BE2C (cell line): ENCODE data around the gene PTPRN2.

Experiments
- DNase-seq: peaks from one replicate; pipeline ENCODE4 v3.0.0-alpha.2; 2020
- H3K27me3 ChIP-seq: fragments of 250-450 bp; sonication (Bioruptor Pico); 2 replicates; pipeline ENCODE4 v1.5.1; 2020; ENCODE audit warnings: mild to moderate bottlenecking
- H3K36me3 ChIP-seq: fragments of 250-450 bp; sonication (Bioruptor Pico); 2 replicates; pipeline ENCODE4 v1.5.1; 2020; ENCODE audit warnings: mild to moderate bottlenecking
- H3K4me1 ChIP-seq: fragments of 250-450 bp; sonication (Bioruptor Pico); 2 replicates; pipeline ENCODE4 v1.5.1; 2020
- H3K4me3 ChIP-seq: 2 replicates; pipeline ENCODE4 v1.5.1; 2011; ENCODE audit warnings: low read depth, low read length
- H3K9me3 ChIP-seq: fragments of 250-450 bp; sonication (Bioruptor Pico); 2 replicates; pipeline ENCODE4 v1.5.1; 2020
- CTCF ChIP-seq: IDR thresholded peaks from 2 replicates; pipeline ENCODE4 v1.5.1; 2012; ENCODE audit warnings: mild to moderate bottlenecking, low read depth, low read length

Gene PTPRN2

GRCh38 chr7:157839226-157839625, 748.4 kb downstream of the PTPRN2 start:
- Histone ChIP-seq H3K9me3 (peaks cover 2% of the 10 kb centered on the region; the same call in 1 of the 2 replicates), H3K36me3 (no peaks in the 10 kb centered on the region), H3K4me1 (no peaks in the 10 kb centered on the region), H3K27me3 (no peaks in the 10 kb centered on the region), H3K4me3 (no peak overlapping the region)
- DNase-seq = no peak
- no peak for TF ChIP-seq CTCF

GRCh38 chr7:157837561-157837960, 750.1 kb downstream of the PTPRN2 start:
- Histone ChIP-seq H3K27me3 (no peaks in the 10 kb centered on the region), H3K4me3 (no peak overlapping the region), H3K4me1 (no peaks in the 10 kb centered on the region), H3K36me3 (no peaks in the 10 kb centered on the region), H3K9me3 (peaks cover 2% of the 10 kb centered on the region; the same call in 1 of the 2 replicates)
- DNase-seq = no peak
- TF ChIP-seq CTCF = no peak

- Histone ChIP-seq H3K36me3 (no peaks in the 10 kb centered on the region), H3K4me3 (no peak overlapping the region), H3K27me3 (no peaks in the 10 kb centered on the region), H3K9me3 (peaks cover 2% of the 10 kb centered on the region; the same call in 1 of the 2 replicates), H3K4me1 (no peaks in the 10 kb centered on the region)
- no peak for DNase-seq
- no peak for TF ChIP-seq CTCF
Measured at GRCh38 chr7:157837047-157837446, 750.6 kb downstream of the PTPRN2 start.

DNA sequence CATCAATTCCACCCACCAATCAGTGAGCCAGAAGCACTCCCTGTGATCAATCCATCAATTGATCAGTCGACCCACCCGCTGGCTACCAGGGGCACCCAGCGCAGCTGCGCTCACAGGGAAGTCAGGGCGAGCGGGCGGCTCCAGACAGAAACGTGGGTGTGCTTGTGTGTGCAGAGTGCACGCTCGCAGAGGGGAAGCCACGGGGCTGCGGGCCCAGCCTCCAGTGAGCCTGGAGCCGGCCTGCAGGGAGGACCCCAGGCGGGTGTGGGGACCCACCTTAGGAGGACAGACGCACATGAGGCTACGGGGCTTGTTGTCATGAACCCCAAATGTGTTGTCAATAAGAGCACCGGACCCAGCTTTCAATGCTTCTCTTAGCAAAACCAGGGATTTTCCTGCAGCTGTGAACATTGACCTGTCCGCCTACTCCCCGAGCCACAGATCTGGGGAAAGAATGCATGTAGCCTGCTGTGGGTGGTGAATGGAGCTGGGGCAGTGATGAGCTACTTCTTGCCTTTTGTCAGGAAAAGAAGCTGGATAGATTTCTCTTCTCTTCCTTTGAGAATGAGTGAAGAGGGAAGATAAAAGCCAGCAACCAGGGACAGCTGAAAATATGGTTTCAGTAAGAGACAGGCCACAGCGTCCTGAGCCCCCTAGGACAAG, 753.0 kb downstream of the PTPRN2 start:
- TF ChIP-seq CTCF = no peak
- Histone ChIP-seq H3K27me3 (no peaks in the 10 kb centered on the region), H3K4me3 (no peak overlapping the region), H3K4me1 (no peaks in the 10 kb centered on the region), H3K36me3 (no peaks in the 10 kb centered on the region), H3K9me3 (no peaks in the 10 kb centered on the region)
- no peak for DNase-seq

DNA sequence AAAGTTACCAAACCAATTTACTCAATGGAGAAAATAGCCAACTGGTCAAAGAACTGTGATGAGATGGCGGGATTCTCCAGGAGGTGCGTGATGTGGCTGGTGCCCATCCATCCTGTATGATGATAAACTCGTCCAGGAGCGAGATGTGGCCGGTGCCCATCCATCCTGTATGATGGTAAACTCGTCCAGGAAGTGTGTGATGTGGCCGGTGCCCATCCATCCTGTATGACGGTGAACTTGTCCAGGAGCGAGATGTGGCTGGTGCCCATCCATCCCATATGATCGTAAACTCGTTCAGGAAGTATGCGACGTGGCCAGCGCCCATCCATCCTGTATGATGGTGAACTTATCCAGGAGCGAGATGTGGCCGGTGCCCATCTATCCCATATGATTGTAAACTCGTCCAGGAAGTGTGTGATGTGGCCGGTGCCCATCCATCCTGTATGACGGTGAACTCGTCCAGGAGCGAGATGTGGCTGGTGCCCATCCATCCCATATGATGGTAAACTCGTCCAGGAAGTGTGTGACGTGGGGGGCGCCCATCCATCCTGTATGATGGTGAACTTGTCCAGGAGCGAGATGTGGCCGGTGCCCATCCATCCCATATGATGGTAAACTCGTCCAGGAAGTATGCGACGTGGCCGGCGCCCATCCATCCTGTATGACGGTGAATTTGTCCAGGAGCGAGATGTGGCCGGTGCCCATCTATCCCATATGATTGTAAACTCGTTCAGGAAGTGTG, 754.6 kb downstream of the PTPRN2 start:
- no peaks in the 10 kb centered on the region for H3K36me3 ChIP-seq
- no peak for TF ChIP-seq CTCF
- no peak for DNase-seq
- no peaks in the 10 kb centered on the region for H3K27me3 ChIP-seq
- H3K4me1 ChIP-seq = no peaks in the 10 kb centered on the region
- no peaks in the 10 kb centered on the region for H3K9me3 ChIP-seq
- H3K4me3 ChIP-seq = no peak overlapping the region

- H3K9me3 ChIP-seq = no peaks in the 10 kb centered on the region
- no peak for TF ChIP-seq CTCF
Measured at GRCh38 chr7:157832421-157832820, 755.2 kb downstream of the PTPRN2 start.

More at GRCh38 chr7:157832421-157832820, 755.2 kb downstream of the PTPRN2 start:
- DNase-seq = no peak
- no peaks in the 10 kb centered on the region for H3K27me3 ChIP-seq
- no peak overlapping the region for H3K4me3 ChIP-seq
- H3K36me3 ChIP-seq = no peaks in the 10 kb centered on the region
- H3K4me1 ChIP-seq = no peaks in the 10 kb centered on the region
